ENCODE results near the gene KRT86. TPM values are rescaled to one million over a fixed set of nuclear protein-coding genes. Genes with fewer than 3 reads are reported as not detected.
A peak's percentile ranks its signal among the peaks of the same experiment; 100 is the strongest.

The KRT86 gene
- total RNA-seq, 5 donors from 2014 or later (not counting 1 experiment from before 2014, with no cell fraction given): 0.35 TPM; not detected in 4

DNA sequence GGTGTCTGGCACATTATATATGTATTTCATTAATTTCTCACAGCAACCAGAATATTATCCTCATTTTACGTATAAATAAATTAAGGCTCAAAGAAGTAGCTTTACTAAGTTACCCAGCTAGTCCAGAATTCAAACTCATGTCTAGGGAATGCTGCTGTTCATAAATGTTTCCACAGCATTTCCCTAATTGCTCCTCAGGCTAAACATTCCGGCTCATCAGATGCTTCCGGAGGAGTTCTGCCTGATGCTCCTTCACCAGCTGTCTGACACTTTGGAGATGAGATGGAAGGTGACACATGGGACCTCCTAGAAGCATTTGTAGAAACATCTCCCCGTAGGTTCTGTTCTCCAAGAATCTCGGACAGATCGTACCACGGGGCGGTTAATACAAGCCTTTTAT is 80.7 kb downstream of the KRT86 start:
- no peak overlapping the region for H3K4me3 Mint-ChIP-seq
- H3K4me1 Mint-ChIP-seq: peaks cover 45 to 52% (median 51%) of the 10 kb centered on the region in 3 donors
- DNase-seq: peak in 1 of 35 experiments; percentile 1

DNA sequence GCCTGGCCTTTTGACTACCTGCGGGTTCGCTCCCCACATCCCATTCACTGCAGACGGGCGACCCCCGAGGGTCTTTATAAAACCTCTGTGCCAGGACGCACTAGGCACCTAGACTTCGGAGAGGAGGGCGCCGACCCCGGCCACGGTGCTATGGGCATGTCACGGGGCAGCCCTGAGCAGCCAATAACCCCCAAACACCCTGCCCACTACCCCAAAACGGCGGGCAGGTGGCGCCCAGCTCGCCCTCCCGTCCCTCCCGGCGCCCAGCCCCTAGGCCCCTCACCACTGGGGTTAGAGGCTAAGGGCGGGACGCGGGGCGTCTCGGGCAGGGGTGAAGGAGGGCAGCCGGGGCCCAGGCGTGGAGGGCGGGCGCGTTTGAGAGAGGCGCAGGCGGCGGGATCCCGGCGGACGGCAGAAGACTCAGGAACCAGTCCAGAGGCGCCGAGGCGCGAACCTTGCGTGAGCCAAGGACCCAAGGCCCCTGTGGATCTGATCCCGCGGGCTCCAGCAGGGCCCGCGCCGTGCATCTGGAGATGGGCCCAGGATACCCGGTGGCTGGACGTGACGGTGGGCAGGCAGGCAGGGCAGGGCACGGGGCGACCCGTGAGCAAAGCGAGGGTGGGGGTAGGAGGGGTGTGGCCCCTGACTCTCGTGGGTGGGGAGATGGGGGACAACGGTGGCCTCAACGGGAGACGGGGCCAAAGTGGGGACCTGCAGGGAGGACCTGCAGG is 81.8 kb downstream of the KRT86 start:
- WGBS (ENCODE audit: insufficient coverage): 92% methylated on average over 46 of the region's 56 CpGs
- ChIA-PET CTCF (no interaction called here), POLR2A (no interaction called here)
- DNase-seq: peak in 1 of 35 experiments; percentile 22
- Mint-ChIP-seq H3K4me3 (no peak overlapping the region), H3K9me3 (no peaks in the 10 kb centered on the region), H3K36me3 (no peaks in the 10 kb centered on the region), H3K27ac (no peak overlapping the region), H3K4me1 (peaks cover 41 to 44% (median 44%) of the 10 kb centered on the region in 3 donors), H3K27me3 (peaks cover 3 to 5% of the 10 kb centered on the region in 2 donors)
- H3K9me3 ChIP-seq: no peaks in the 10 kb centered on the region
- H3K4me1 ChIP-seq (ENCODE audit: control insufficient read depth in 1 of 2, extremely low read depth in 1 of 2, insufficient read depth in 2 of 2, low read length in 2 of 2): peaks cover 25 to 43% of the 10 kb centered on the region in 2 experiments
- H3K27me3 ChIP-seq (replicated peaks in 1 of 2; ENCODE audit: control insufficient read depth in 2 of 2, extremely low read depth in 1 of 2, insufficient read depth in 2 of 2, low read length in 1 of 2): peaks cover 0 to 38% of the 10 kb centered on the region in 2 experiments
- no peak overlapping the region for H3K4me3 ChIP-seq (ENCODE audit: control insufficient read depth in 1 of 2, extremely low read depth in 1 of 2, low read length in 1 of 2)
- no peaks in the 10 kb centered on the region for H3K36me3 ChIP-seq (ENCODE audit: control insufficient read depth in 2 of 2, extremely low read depth in 1 of 2, insufficient read depth in 1 of 2, low read length in 1 of 2)
- H3K27ac ChIP-seq (ENCODE audit: low read length): no peak overlapping the region
- ATAC-seq (replicated peaks in 1 of 4): no peak

More for the DNA sequence above, 80.7 kb downstream of the KRT86 start:
- H3K4me1 ChIP-seq (ENCODE audit: control insufficient read depth in 1 of 2, extremely low read depth in 1 of 2, insufficient read depth in 2 of 2, low read length in 2 of 2): peaks cover 26 to 53% of the 10 kb centered on the region in 2 experiments
- no peak overlapping the region for H3K27ac ChIP-seq (ENCODE audit: low read length)
- H3K4me3 ChIP-seq (ENCODE audit: control insufficient read depth in 1 of 2, extremely low read depth in 1 of 2, low read length in 1 of 2): no peak overlapping the region
- H3K36me3 ChIP-seq (ENCODE audit: control insufficient read depth in 2 of 2, extremely low read depth in 1 of 2, insufficient read depth in 1 of 2, low read length in 1 of 2): no peaks in the 10 kb centered on the region
- Mint-ChIP-seq H3K36me3 (no peaks in the 10 kb centered on the region), H3K27ac (no peak overlapping the region), H3K27me3 (peaks cover 3 to 5% of the 10 kb centered on the region in 2 donors), H3K9me3 (no peaks in the 10 kb centered on the region)
- no peaks in the 10 kb centered on the region for H3K9me3 ChIP-seq
- POLR2A ChIA-PET: interaction anchor here in 1 of 2 donors (0.7 kb wide), 1 partner anchor 17 kb away, joined by 3 read pairs; no protein-coding TSS in a partner anchor
- WGBS (ENCODE audit: insufficient coverage): 80% methylated on average over 3 of the region's 8 CpGs
- H3K27me3 ChIP-seq (replicated peaks in 1 of 2; ENCODE audit: control insufficient read depth in 2 of 2, extremely low read depth in 1 of 2, insufficient read depth in 2 of 2, low read length in 1 of 2): peaks cover 0 to 45% of the 10 kb centered on the region in 2 experiments
- CTCF ChIA-PET: no interaction called here
- no peak for ATAC-seq (replicated peaks in 1 of 4)

DNA sequence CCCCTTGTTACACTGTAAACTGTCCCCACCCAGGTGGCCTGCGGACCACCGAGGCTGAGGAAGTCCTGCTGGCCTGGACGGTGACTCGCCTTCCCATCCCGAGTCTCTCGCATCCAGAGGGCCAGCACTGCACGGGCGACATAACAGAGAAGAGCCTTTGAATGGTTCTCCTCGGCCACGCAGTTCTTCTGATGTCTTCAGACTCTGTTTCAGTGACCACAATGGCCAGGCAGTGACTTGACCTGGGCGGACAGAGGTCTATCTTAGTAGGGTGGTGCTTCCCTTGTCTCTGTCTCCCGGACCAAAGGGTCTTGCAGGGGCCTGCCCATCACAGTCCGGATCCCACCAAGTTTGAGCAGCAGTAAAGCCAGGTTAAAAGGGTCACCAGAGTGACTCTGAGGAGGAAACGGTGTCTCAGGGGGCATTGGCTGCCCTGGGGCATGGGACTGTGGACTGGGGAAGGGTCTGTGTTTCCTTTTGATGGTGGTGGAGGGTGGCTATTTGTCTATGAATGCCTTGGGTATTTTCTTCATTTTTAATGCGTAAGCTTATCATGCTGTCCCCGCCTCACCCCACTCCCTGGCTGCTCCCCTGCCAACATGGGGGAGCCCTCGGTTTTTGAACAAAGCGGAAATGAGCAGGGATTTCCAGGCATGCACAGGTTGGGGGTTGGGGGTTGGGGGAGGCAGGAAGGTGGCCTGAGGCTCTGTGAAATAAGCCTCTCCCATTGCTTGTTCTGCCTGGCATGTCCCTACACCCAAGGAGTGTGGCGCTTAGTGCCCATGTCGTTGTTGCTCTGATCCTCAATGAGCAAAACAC is 82.5 kb downstream of the KRT86 start:
- H3K27me3 Mint-ChIP-seq: peaks cover 3 to 5% of the 10 kb centered on the region in 2 donors
- H3K4me3 ChIP-seq (ENCODE audit: control insufficient read depth in 1 of 2, extremely low read depth in 1 of 2, low read length in 1 of 2): no peak overlapping the region
- no peaks in the 10 kb centered on the region for H3K36me3 ChIP-seq (ENCODE audit: control insufficient read depth in 2 of 2, extremely low read depth in 1 of 2, insufficient read depth in 1 of 2, low read length in 1 of 2)
- ChIA-PET POLR2A (no interaction called here), CTCF (no interaction called here)
- WGBS (ENCODE audit: insufficient coverage): 88% methylated on average over 16 of the region's 20 CpGs
- H3K4me3 Mint-ChIP-seq: no peak overlapping the region
- ATAC-seq (replicated peaks in 1 of 4) (no peak), DNase-seq (peak in 1 of 35 experiments; percentile 13)
- no peaks in the 10 kb centered on the region for H3K9me3 ChIP-seq
- peaks cover 33 to 41% (median 36%) of the 10 kb centered on the region in 3 donors for H3K4me1 Mint-ChIP-seq
- peaks cover 0 to 37% of the 10 kb centered on the region in 2 experiments for H3K27me3 ChIP-seq (replicated peaks in 1 of 2; ENCODE audit: control insufficient read depth in 2 of 2, extremely low read depth in 1 of 2, insufficient read depth in 2 of 2, low read length in 1 of 2)
- no peaks in the 10 kb centered on the region for H3K36me3 Mint-ChIP-seq
- H3K27ac Mint-ChIP-seq: no peak overlapping the region
- H3K9me3 Mint-ChIP-seq: no peaks in the 10 kb centered on the region
- H3K4me1 ChIP-seq (ENCODE audit: control insufficient read depth in 1 of 2, extremely low read depth in 1 of 2, insufficient read depth in 2 of 2, low read length in 2 of 2): peaks cover 17 to 39% of the 10 kb centered on the region in 2 experiments
- no peak overlapping the region for H3K27ac ChIP-seq (ENCODE audit: low read length)

Other genes with a start within 250 kb of the KRT86 start
- 100 to 1,000 TPM in 1 of 5 donors, 10 to 100 TPM in 1, 1 to 10 TPM in 3; 5.9 to 103 (median 7.3) TPM for gene NR4A1, start 223.2 kb upstream of the KRT86 start, total RNA-seq
- 10 to 100 TPM; 24.8 to 30.3 (median 25.9) TPM for gene ATG101, start 204.7 kb upstream of the KRT86 start, total RNA-seq
- under 1 TPM in 1 of 5 donors, not detected in 4; 0.41 TPM for gene SMIM41, start 194.9 kb upstream of the KRT86 start, total RNA-seq
- under 1 TPM in 2 of 5 donors, not detected in 3; 0.09 to 0.12 TPM for gene KRT80, start 82.6 kb upstream of the KRT86 start, total RNA-seq
- 1 to 10 TPM in 3 of 5 donors, not detected in 2; 2.7 to 3.8 (median 3.3) TPM for gene KRT7, start 41.4 kb upstream of the KRT86 start, total RNA-seq
- gene KRT81, start 16.9 kb downstream of the KRT86 start, total RNA-seq: 1 to 10 TPM in 1 of 5 donors, under 1 TPM in 2, not detected in 2; 0.30 to 1.0 (median 0.76) TPM
- not detected for gene KRT83, start 46.8 kb downstream of the KRT86 start, total RNA-seq
- not detected for gene KRT85, start 92.8 kb downstream of the KRT86 start, total RNA-seq
- gene KRT84, start 111.0 kb downstream of the KRT86 start, total RNA-seq: not detected
- gene KRT82, start 131.7 kb downstream of the KRT86 start, total RNA-seq: not detected
- gene KRT75, start 159.7 kb downstream of the KRT86 start, total RNA-seq: not detected
- not detected for gene KRT6B, start 177.5 kb downstream of the KRT86 start, total RNA-seq
- not detected for gene KRT6C, start 199.2 kb downstream of the KRT86 start, total RNA-seq
- not detected for gene KRT6A, start 218.6 kb downstream of the KRT86 start, total RNA-seq
- gene KRT5, start 245.7 kb downstream of the KRT86 start, total RNA-seq: not detected